CD14-positive monocyte (primary cell): ENCODE data around the gene UBL3. TPM values are rescaled to one million over a fixed set of nuclear protein-coding genes. Genes with fewer than 3 reads are reported as not detected.

Experiments
- DNase-seq, 3 donors: peaks; one replicate each; pipeline ENCODE4 v3.0.0-alpha.2; 2011 to 2022
- H2AFZ ChIP-seq: 2 replicates; pipeline ENCODE4 v1.6.0; 2012; ENCODE audit warnings: mild to moderate bottlenecking, low read depth, low read length, inconsistent platforms; ENCODE audit not compliant: insufficient read depth, poor library complexity, severe bottlenecking
- H3K27ac ChIP-seq, 2 donors: 1 replicate in 1 of 2; 2 replicates in 1 of 2; pipeline ENCODE4 v1.5.1; 2012 to 2013; ENCODE audit warnings: low read length in 2 of 2, control low read depth in 1 of 2, inconsistent platforms in 1 of 2, low read depth in 1 of 2, mild to moderate bottlenecking in 1 of 2
- H3K27me3 ChIP-seq, 2 donors: one replicate each; pipeline versions ENCODE4 v1.6.0 to v1.6.1; 2011 to 2013; ENCODE audit warnings: low read length in 2 of 2; ENCODE audit not compliant: control insufficient read depth in 2 of 2, insufficient read depth in 2 of 2
- H3K36me3 ChIP-seq, 2 donors: replicated peaks in 1 of 2; 1 replicate in 1 of 2; 2 replicates in 1 of 2; pipeline versions ENCODE4 v1.5.1 to v1.6.1; 2012 to 2013; ENCODE audit warnings: low read length in 2 of 2, control low read depth in 1 of 2, inconsistent platforms in 1 of 2, mild to moderate bottlenecking in 1 of 2; ENCODE audit not compliant: insufficient read depth in 2 of 2, control insufficient read depth in 1 of 2
- H3K4me1 ChIP-seq, 2 donors: 1 replicate in 1 of 2; 2 replicates in 1 of 2; pipeline versions ENCODE4 v1.5.1 to v1.6.1; 2012 to 2013; ENCODE audit warnings: low read length in 2 of 2, control low read depth in 1 of 2, inconsistent platforms in 1 of 2, mild to moderate bottlenecking in 1 of 2, moderate library complexity in 1 of 2; ENCODE audit not compliant: insufficient read depth in 2 of 2, control insufficient read depth in 1 of 2
- H3K4me2 ChIP-seq: replicated peaks from 2 replicates; pipeline ENCODE3; 2012; ENCODE audit warnings: low read length, moderate library complexity, mild to moderate bottlenecking; ENCODE audit not compliant: poor library complexity, severe bottlenecking; ENCODE audit errors: extremely low read depth
- H3K4me3 ChIP-seq, 3 experiments: fragments of 200-600 bp in 1 of 3; sonication (generic) in 1 of 3; replicated peaks in 1 of 3; 1 replicate in 2 of 3; 2 replicates in 1 of 3; pipeline ENCODE4 v1.5.1; 2011 to 2013; ENCODE audit warnings: low read length in 3 of 3, mild to moderate bottlenecking in 3 of 3, control low read depth in 2 of 3, low read depth in 2 of 3, inconsistent platforms in 1 of 3, moderate library complexity in 1 of 3
- H3K79me2 ChIP-seq: 2 replicates; pipeline ENCODE4 v1.6.0; 2012; ENCODE audit warnings: mild to moderate bottlenecking, control low read depth, inconsistent platforms, low read length, moderate library complexity; ENCODE audit not compliant: insufficient read depth
- H3K9ac ChIP-seq: 2 replicates; pipeline ENCODE4 v1.6.0; 2017; ENCODE audit warnings: low read length, mild to moderate bottlenecking; ENCODE audit not compliant: insufficient read depth, poor library complexity, severe bottlenecking
- H3K9me3 ChIP-seq, 2 donors: replicated peaks in 1 of 2; 1 replicate in 1 of 2; 2 replicates in 1 of 2; pipeline versions ENCODE4 v1.5.1 to v1.6.1; 2012 to 2013; ENCODE audit warnings: low read length in 2 of 2, control low read depth in 1 of 2; ENCODE audit not compliant: control insufficient read depth in 1 of 2, insufficient read depth in 1 of 2
- H4K20me1 ChIP-seq: 2 replicates; pipeline ENCODE4 v1.6.0; 2012; ENCODE audit warnings: mild to moderate bottlenecking, low read length, control low read depth, moderate library complexity; ENCODE audit not compliant: insufficient read depth
- H3K27ac Mint-ChIP-seq, 7 donors: one replicate each; pipeline ENCODE4 v1.8.0; 2020; ENCODE audit warnings: mild to moderate bottlenecking in 7 of 7, mixed read lengths in 7 of 7, moderate library complexity in 6 of 7, inconsistent platforms in 2 of 7
- H3K27me3 Mint-ChIP-seq, 3 donors: one replicate each; pipeline ENCODE4 v1.8.0; 2021 to 2022; ENCODE audit warnings: low read depth in 3 of 3, mild to moderate bottlenecking in 3 of 3, mixed read lengths in 3 of 3, moderate library complexity in 3 of 3, inconsistent platforms in 1 of 3
- H3K36me3 Mint-ChIP-seq, 2 donors: one replicate each; pipeline ENCODE4 v1.8.0; 2020; ENCODE audit warnings: mixed read lengths in 2 of 2, inconsistent platforms in 1 of 2, mild to moderate bottlenecking in 1 of 2
- H3K4me1 Mint-ChIP-seq: one replicate; pipeline ENCODE4 v1.8.0; 2020; ENCODE audit warnings: mild to moderate bottlenecking, mixed read lengths
- H3K4me3 Mint-ChIP-seq, 2 donors: one replicate each; pipeline ENCODE4 v1.8.0; 2020; ENCODE audit warnings: mild to moderate bottlenecking in 2 of 2, mixed read lengths in 2 of 2, moderate library complexity in 1 of 2
- H3K9me3 Mint-ChIP-seq, 7 donors: one replicate each; pipeline ENCODE4 v1.8.0; 2020 to 2022; ENCODE audit warnings: mixed read lengths in 7 of 7, mild to moderate bottlenecking in 6 of 7, moderate library complexity in 6 of 7, inconsistent platforms in 2 of 7
- WGBS: methylation state at CpG from one replicate; pipeline ENCODE4 v1.1.5; 2013; ENCODE audit warnings: missing lambda C conversion rate; ENCODE audit not compliant: insufficient coverage; 5-methylcytosine and 5-hydroxymethylcytosine counted together
- intact Hi-C, 2 donors: fragments of 100-400 bp; cut with micrococcal nuclease; formaldehyde crosslinking; loops; one replicate each; pipeline versions ENCODE4 v1.15.0 to v1.15.1; 2023
- polyA plus RNA-seq, 3 donors: library from polyadenylated mRNA; depleted of rRNA in 1 of 3; unstranded in 2 of 3; stranded (reverse) in 1 of 3; fragments of 300-500 nt in 2 of 3; fragments of >200 nt in 1 of 3; fragmentation: Illumina TruSeq in 2 of 3; gene quantifications; 1 replicate in 2 of 3; 2 replicates in 1 of 3; pipeline ENCODE4 v1.2.3, GENCODE V29; 2012 to 2021
- TF ChIP-seq, protein P1 (sequence below): fragments of 200-600 bp; IDR thresholded peaks from one replicate; pipeline ENCODE4 v1.8.0; 2022; ENCODE audit warnings: antibody characterized with exemption, mild to moderate bottlenecking

Gene UBL3
- polyA plus RNA-seq, 3 donors, result 13.0 to 32.3 (median 28.2) TPM

DNA sequence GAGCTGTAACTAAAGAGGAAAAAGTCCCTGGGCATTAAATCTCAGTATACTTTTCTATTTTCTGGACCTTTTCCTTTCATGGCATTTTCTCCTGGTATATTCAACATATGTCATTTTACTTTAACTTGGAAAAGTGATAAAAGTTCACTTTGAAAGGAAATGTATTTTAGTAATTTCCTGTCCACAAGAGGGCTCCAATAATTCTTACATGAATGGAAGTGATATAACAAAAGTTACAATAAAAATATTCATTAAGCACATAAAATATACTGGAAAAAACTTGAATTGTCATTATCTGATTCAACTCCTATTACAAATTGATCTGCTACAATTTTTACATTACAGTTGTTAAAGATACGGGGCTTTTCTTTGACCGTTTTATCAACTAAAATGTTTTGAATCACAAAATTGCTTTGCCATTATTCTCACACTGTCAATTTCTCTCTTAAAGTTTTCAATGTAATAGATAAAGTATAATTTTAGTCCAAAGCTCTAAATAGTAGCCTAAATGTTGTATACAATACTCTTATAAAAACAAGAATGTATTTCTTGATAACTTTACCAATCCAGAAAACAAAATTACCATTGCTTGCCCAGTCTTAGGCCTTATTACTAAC is 4.9 kb downstream of the UBL3 start:
- Mint-ChIP-seq H3K4me3 (no peak overlapping the region), H3K27me3 (no peaks in the 10 kb centered on the region), H3K36me3 (no peaks in the 10 kb centered on the region), H3K4me1 (peaks cover 45% of the 10 kb centered on the region), H3K27ac (no peak overlapping the region), H3K9me3 (no peaks in the 10 kb centered on the region)
- peak overlapping the region; percentile 73 for H3K4me2 ChIP-seq
- TF ChIP-seq, protein P1, sequence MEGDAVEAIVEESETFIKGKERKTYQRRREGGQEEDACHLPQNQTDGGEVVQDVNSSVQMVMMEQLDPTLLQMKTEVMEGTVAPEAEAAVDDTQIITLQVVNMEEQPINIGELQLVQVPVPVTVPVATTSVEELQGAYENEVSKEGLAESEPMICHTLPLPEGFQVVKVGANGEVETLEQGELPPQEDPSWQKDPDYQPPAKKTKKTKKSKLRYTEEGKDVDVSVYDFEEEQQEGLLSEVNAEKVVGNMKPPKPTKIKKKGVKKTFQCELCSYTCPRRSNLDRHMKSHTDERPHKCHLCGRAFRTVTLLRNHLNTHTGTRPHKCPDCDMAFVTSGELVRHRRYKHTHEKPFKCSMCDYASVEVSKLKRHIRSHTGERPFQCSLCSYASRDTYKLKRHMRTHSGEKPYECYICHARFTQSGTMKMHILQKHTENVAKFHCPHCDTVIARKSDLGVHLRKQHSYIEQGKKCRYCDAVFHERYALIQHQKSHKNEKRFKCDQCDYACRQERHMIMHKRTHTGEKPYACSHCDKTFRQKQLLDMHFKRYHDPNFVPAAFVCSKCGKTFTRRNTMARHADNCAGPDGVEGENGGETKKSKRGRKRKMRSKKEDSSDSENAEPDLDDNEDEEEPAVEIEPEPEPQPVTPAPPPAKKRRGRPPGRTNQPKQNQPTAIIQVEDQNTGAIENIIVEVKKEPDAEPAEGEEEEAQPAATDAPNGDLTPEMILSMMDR, result peak; percentile 42
- H3K36me3 ChIP-seq, result no peaks in the 10 kb centered on the region
- no peak overlapping the region for H3K27ac ChIP-seq
- no peak overlapping the region for H3K9ac ChIP-seq
- peaks cover 91% of the 10 kb centered on the region for H4K20me1 ChIP-seq
- H3K9me3 ChIP-seq, result no peaks in the 10 kb centered on the region
- no peaks in the 10 kb centered on the region for H3K27me3 ChIP-seq
- H3K4me1 ChIP-seq, result peaks cover 16 to 30% of the 10 kb centered on the region in 2 donors
- no peak for DNase-seq
- H2AFZ ChIP-seq, result no peak overlapping the region
- peaks cover 91% of the 10 kb centered on the region for H3K79me2 ChIP-seq
- WGBS, result no CpG with 5 or more reads among the region's 2 CpGs
- intact Hi-C loops, result loop anchor here (5.0 to 10.0 kb wide), 4 partner anchors 341 to 769 kb away; partner anchors contain the start of genes HMGB1 (in 1 of the 2), KATNAL1 (in 1 of the 2) and USPL1 (in 1 of the 2)
- H3K4me3 ChIP-seq, result peak overlapping the region in 1 of 3 experiments; percentile 12

DNA sequence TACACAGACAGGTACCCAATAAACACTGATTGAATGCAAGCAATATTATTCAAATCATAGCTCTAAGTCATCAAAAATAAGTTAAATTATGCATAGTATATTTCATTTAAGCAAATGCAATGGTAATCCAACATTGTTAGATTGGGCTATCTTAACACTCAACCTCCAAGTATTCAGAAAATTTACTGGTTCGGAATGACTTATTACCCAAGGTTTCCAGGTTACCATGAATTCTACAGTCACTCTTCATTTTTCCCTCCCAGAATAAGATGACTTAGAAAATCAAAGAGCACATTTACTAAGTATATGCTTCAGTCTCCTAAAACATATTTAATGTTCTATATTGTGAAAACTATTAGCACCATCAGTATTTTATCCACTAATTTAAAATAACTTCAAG is 6.0 kb downstream of the UBL3 start:
- H4K20me1 ChIP-seq, result peaks cover 97% of the 10 kb centered on the region
- Mint-ChIP-seq H3K4me1 (peaks cover 45% of the 10 kb centered on the region), H3K27ac (no peak overlapping the region), H3K4me3 (no peak overlapping the region), H3K27me3 (peaks cover 0 to 2% (median 0%) of the 10 kb centered on the region in 3 donors), H3K9me3 (no peaks in the 10 kb centered on the region), H3K36me3 (no peaks in the 10 kb centered on the region)
- DNase-seq, result no peak
- no peaks in the 10 kb centered on the region for H3K27me3 ChIP-seq
- no peak overlapping the region for H3K4me3 ChIP-seq
- TF ChIP-seq, protein P1, result no peak
- no peak overlapping the region for H3K9ac ChIP-seq
- 100% methylated on average over 1 of the region's 1 CpG for WGBS
- H3K79me2 ChIP-seq, result peaks cover 91% of the 10 kb centered on the region
- H3K36me3 ChIP-seq, result no peaks in the 10 kb centered on the region
- H3K9me3 ChIP-seq, result no peaks in the 10 kb centered on the region
- no peak overlapping the region for H2AFZ ChIP-seq
- H3K4me1 ChIP-seq, result peaks cover 16 to 30% of the 10 kb centered on the region in 2 donors
- no peak overlapping the region for H3K4me2 ChIP-seq
- intact Hi-C loops, result loop anchor here (10.0 kb wide), 3 partner anchors 340 to 770 kb away; partner anchors contain the start of genes KATNAL1 (in 1 of the 2) and USPL1 (in 1 of the 2)
- no peak overlapping the region for H3K27ac ChIP-seq
